ENCODE measurements around the gene FHIT.

Gene FHIT

DNA sequence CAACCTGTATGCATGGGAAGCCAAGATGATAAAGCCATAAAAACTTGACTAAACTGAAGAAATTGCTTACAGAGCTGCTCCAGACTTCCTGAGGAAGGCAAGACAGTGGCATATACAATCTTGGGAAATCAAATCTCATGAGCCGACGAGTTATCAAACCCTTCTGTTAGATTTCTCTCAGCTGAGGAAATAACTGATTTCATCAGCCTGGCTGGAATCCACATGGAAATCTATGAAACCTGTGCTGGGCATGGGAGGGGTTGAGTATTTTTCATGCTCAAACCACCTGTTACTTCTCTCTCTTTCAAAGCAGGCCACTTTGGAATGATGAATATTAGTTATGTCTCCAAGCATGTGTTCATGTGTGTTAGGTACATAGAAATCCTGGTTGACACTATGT is 727.7 kb downstream of the FHIT start:
- in situ Hi-C loops (cut with MboI; ENCODE audit: low sequenced_read_pairs), result no loop called here

DNA sequence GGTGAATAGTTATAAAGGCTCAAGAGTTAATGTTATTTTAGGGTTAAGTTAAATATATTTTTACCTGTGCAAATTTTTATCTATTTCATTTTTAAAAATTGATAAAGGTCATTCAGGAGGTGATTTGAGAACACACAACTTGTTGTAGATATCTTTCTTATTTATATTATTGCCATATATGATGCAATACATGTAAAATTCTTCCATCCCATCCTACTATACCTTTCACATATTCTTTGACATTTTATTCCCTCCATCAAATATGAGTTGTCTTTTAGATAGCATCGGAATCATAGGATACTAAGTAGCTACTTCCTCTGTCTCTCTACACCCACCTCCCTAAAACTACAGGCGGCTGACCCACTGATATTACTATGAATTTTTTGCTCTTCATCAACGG is 734.1 kb downstream of the FHIT start:
- in situ Hi-C loops (cut with MboI; ENCODE audit: low sequenced_read_pairs), result no loop called here

DNA sequence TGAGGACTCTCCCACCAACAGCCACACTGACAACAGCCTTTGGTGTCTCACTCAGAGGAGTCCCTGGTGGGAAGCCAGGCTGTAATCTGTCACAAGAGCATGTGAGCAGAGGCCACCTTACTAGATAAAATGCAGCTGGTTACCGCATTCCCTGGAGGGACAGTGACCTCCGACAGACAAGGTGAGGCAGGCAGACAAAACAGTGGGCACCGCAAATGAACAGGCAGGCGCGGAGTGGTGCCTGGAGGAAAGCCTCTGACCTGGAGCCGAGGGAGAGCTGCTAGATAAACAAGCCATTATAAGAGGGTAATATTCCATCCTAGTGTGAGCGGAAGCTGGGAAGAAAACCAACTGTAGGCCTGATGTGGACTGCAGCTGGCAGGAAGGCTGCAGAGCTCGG is 736.4 kb downstream of the FHIT start:
- in situ Hi-C loops (cut with MboI; ENCODE audit: low sequenced_read_pairs), result no loop called here

DNA sequence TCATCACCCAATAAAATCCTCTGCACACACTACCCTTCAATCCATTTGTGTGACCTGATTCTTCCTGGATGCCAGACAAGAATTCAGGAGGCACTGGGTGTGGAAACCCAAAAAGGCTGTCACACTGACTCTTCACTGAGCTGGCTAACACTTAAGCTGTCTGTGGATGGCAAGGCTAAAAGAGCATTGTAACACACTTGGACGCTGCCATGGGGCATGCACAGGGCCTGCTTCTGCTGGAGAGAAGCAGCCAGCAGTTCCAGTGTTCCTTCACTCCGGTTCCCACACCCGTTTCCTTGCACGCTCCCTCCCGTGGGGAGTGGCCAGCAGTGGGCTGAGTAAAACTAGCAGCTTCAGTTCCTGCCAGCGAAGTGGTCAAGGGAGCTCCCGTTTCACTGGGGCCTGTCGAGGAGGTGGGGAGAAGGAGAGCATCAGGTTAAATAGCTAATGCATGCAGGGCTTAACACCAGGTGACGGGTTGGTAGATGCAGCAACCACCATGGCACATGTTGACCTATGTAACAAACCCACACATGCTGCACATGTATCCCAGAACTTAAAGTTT is 737.1 kb downstream of the FHIT start:
- in situ Hi-C loops (cut with MboI; ENCODE audit: low sequenced_read_pairs), result no loop called here

DNA sequence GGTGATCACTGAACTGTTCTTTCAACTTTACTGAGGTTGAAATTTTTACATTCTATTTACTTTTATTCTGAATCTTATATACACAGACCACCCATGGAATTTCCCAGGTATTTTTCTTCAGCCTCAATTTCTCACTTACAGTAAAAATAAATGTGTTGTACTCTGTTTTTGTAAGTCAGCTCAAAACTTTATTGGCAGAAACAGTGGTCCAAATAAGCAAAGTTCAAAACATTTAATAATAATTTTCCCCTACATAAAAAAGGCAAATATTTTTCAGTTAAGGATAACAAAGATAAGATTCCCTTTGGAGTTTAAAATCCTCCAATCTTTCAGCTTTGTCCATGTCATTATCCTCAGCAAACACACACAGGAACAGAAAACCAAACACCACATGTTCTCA is 738.0 kb downstream of the FHIT start:
- in situ Hi-C loops (cut with MboI; ENCODE audit: low sequenced_read_pairs), result no loop called here

DNA sequence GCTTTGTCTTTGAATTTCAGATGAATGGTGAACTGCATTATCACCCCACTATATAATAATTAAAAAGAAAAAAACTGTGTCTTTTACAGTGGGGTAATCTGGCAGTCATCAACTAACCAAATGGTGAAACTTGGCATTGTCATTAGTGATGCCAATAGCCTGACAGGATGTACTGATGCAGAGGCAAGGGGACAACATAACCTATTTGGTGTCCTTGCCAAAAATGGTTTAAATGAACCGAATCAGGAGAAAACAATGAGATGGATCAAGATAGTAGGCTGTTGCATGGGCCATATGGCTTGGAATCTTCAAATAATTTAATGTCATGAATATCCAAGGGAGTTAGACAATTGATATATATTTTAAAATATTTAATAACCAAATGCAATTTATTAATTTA is 738.7 kb downstream of the FHIT start:
- in situ Hi-C loops (cut with MboI; ENCODE audit: low sequenced_read_pairs), result no loop called here

DNA sequence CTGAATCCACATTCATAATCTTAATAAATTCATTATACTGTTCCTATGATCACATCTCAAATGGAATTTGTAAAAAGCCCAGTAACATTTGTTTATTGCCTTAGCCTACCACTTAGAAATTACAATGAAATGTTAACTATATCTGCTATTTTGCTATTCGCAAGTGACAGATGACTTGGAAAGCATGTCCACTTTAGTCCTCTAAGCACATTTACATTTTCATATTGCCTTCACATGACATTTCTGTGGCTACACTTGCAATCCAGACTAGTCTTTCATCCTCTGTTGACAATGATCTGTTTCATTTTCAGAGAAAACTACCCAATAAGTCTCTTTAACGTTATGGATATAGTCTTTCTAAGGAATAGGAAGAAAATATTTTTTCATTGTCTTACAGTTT is 741.8 kb downstream of the FHIT start:
- in situ Hi-C loops (cut with MboI; ENCODE audit: low sequenced_read_pairs), result no loop called here

DNA sequence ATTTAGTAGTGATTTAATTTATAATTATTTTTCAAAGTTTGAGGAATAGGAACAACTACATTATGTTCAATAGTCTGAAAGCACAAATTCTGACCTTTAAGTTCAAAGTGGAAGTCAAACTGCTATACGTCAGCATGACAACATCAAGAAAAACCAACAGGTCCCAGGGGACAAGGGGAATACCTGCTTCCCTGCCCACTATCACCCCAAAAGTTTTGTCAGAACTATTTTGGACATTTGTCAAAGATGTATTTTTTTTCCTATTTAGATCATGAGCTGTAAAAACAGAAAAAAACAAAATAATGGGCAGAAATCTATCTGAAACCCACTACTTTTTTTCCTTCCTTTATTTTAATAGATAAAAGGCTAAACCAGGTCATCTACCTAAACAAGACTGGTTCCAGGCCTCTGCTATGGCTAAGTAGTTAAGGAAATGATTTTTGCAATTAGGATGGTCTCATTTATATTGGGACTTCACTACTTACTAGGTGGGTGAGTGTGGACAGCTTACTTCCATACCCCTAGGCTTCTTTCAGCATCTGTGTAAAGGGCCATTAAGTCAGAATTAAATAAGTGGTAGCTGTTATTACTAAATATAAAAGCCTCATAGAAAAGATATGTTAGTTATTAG is 746.3 kb downstream of the FHIT start:
- in situ Hi-C loops (cut with MboI; ENCODE audit: low sequenced_read_pairs), result no loop called here

DNA sequence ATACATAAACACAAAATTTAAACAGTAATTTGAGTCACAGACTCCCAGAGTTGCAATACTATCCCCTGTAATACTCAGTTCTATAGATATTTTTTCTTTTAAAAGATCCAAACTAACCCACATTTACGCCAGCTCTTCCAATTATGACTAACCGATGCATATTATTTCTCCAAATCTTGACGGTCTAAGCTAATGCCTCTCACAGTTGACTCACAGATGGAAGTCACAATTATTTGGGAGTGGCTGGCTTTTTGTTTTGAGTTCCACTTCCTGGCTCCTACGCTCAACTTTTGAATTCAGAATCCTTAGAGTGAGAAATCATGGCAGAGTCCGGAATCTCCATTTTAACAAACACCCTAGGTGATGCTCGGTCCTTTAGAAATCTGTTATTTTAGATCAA is 749.9 kb downstream of the FHIT start:
- in situ Hi-C loops (cut with MboI; ENCODE audit: low sequenced_read_pairs), result no loop called here

DNA sequence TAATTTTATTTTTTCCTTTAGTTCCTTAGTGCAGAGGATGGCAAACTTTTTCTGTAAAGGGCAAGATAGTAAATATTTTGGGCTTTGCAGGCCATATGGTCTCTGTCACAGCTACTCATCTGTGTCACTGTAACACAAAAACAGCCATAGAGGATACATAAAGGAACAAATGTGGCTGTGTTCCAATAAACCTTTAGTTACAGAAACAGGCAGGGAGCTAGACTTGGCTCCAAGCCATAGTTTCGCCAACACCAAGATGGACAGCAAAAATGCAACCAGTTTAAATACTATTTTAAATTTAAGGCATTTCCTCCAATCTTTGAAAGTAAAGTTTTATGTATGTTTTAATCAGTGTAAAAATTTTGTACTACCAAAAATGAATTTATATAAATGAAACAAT is 753.4 kb downstream of the FHIT start:
- in situ Hi-C loops (cut with MboI; ENCODE audit: low sequenced_read_pairs), result no loop called here

DNA sequence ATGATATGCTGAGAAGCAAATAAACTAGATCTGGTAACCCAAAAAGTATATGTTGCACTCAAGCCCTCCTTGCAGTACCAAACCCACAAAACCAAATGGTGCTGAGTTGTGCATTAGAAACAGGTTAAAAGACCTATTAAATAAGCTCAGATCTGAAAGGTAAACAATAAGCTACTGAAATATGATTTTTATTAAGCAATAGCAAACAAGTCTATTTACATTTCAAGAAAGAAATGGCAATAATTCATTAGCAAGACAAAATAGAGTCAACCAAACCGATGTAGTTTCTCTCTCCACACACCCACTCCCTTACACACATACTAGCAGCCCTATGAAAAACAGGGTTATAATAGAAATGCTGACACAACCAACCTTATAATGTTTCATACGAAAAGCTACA is 760.3 kb downstream of the FHIT start:
- in situ Hi-C loops (cut with MboI; ENCODE audit: low sequenced_read_pairs), result no loop called here

DNA sequence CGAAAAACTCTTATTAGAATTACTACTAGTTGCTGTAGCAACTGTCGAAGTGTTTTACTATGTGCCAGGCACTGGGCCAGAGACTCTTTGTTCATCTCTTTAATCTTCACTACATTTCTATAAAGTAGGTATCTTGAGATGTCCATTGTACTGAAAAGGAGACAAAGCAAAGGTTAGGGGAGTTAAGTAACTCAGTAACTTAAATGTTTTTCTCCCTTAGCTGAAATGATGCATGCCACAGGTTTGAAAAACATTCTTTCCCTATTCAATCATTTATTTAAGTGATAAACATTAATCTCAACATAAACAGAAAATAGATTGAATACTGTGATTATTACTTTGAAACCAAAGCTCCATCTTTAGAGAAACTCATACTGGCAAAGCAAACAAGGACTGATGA is 776.2 kb downstream of the FHIT start:
- in situ Hi-C loops (cut with MboI; ENCODE audit: low sequenced_read_pairs), result no loop called here

DNA sequence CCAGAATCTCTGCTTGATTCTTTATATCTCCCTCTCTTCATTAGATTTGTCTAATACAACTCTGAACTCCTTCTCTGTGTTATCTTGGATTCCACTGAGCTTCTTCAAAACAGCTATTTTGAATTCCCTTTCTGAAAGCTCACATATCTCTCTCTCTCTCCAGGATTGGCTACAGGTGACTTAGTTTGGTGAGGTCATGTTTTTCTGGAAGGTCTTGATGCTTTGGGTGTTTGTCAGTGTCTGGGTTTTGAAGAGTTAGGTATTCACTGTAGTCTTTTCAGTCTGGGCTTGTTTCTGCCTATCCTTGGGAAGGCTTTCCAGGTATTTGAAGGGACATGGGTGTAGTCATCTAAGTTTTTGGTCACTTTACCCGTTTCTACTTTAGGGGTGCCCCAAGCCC is 781.8 kb downstream of the FHIT start:
- in situ Hi-C loops (cut with MboI; ENCODE audit: low sequenced_read_pairs), result no loop called here

DNA sequence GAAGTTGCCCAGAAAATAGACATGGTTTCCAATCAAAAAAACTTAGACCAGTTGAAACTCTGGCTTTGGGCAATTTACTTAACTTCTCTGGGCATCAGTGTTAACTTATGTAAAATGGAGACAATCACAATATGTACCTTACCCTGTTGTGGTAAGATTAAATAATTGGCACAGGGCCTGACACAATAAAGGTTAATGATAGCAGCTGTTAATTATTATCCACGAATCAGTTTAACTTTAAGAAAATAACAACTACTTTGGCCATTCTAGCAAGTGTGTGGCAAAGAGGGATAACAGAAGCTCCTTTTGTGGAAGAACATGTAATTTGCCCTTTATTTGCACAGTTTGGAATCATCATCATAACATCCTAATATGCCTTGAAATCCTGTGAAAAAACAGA is 787.6 kb downstream of the FHIT start:
- in situ Hi-C loops (cut with MboI; ENCODE audit: low sequenced_read_pairs), result no loop called here

DNA sequence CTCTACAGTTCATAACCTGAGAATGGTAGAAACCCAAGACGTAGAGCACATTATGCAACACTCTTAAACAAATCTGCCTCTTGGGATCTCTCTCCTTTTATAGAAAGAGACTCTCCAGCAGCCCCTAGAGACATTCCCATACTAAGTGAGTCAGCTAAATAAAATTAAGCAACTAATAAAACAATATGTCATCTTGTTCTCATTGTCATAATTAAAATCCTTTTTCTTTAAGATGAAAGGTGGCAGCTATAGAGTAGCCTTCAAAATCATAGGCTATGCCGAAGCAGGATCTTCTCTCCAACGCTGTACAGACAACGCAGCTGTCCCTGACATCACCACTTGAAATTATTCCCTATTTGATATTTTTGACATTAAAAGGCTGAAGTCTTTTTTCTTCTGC is 790.0 kb downstream of the FHIT start:
- in situ Hi-C loops (cut with MboI; ENCODE audit: low sequenced_read_pairs), result no loop called here

DNA sequence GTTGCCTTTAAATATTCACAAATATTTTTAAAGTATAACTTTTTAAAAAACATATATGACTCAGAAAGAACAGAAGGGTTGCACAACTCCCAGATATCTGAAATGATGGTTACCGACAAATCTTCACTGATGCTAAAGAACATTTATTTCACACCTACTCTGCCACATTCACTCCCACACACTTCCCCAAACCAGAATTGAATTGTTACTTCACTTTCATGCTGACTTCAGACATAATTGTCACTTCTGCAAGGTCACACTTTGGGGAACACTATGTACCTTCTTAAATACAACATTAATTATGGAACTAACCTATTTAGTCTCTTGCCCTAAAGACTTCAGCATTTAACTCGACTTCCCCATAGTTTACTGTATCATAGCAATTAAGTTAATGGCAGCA is 795.1 kb downstream of the FHIT start:
- in situ Hi-C loops (cut with MboI; ENCODE audit: low sequenced_read_pairs), result no loop called here

DNA sequence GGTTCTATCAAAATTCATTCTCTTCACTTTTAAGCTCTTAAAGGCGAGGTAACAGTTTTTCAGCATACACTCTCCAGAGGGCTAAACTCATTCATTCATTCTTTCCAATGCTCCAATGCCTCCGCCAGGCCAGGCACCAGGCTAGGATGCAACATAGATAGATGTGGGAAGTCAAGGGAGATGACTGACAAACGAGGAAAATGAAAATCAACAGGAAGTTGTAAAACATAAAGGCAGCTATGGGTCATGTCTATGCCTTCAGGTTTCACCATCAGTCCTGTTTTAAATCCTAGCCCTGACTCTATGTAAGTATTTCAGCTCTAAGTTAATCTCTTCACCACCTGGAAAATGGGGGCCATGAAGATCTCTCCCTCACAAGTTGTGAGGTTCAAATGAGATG is 797.9 kb downstream of the FHIT start:
- in situ Hi-C loops (cut with MboI; ENCODE audit: low sequenced_read_pairs), result no loop called here

DNA sequence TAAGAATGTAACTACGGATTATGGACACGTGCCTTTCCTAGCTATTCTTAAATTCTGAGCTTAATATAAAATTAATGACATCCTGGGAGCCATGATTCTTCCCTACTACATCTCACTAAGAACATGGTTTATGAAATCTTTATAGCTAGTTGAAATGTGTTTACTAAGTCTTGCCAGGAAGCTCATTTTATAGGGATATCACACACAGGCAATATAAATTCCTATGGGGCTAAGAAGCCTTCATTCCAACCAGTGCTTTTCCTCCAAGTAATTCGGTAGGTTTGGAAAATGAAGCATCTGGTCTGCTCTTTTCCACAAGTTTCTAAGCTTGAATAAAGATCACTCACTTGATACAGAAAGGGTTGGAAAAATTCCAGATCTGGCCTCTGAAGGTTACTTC is 802.6 kb downstream of the FHIT start:
- in situ Hi-C loops (cut with MboI; ENCODE audit: low sequenced_read_pairs), result no loop called here

DNA sequence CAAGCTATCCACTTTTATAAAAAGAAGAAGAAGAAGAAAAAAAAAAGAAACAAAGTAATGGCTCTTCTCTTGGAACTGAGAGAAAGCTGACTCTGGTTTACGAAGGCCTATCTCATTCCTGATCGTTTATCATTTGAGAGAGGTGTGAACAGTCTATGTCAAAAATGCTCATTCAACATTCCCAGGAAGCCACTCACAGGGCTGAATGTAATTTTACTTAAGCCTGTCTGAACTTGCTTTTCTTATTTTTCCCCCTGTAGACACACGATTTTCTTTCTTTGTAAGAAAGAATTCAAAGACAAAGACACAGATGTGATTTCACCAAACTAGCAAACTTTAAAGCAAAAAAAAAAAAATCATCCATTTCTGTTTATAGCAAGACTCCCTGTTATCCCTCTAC is 805.8 kb downstream of the FHIT start:
- in situ Hi-C loops (cut with MboI; ENCODE audit: low sequenced_read_pairs), result no loop called here

DNA sequence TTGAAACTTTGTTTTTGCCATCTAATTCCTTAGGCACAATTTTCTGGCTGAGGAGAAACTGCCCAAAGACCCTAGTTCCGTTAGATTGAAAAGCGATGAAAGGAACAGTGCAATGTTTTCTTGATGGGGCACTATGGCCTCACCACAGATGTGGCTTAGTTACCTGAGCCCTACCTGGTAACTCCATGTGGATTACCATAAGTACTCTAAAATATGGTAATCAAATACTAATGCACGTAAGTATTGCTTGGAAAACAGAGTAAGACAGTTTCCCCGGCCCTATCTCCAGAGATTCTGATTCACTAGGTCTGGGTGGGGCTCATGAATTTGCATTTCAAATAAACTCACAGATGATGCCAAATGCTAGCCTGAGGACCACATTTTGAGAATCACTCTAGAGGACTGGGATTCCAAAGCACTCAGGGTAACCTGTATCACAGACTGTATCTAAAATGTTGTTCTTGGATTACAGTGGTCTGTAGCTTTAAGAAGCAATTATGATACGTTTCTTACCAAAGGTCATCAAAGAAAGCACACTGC is 806.3 kb downstream of the FHIT start:
- in situ Hi-C loops (cut with MboI; ENCODE audit: low sequenced_read_pairs), result no loop called here

DNA sequence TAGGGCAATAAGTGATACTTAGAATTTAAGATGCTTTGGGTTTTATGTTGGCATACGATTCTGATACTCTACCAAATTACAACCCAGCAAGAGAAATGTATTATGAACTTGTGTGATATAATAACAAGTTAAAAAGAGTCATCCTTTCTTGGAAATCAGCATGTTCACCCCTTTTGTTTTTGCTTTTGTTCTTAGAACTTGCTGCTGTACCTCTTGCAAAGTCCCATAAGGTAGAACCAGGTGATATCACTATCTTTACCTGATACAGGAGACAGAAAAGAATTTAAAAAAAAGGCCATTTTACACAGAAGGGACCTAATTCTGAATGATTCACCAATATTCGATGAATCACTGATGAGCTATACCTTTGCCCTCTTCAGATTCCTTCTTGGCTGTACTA is 810.4 kb downstream of the FHIT start:
- in situ Hi-C loops (cut with MboI; ENCODE audit: low sequenced_read_pairs), result no loop called here

DNA sequence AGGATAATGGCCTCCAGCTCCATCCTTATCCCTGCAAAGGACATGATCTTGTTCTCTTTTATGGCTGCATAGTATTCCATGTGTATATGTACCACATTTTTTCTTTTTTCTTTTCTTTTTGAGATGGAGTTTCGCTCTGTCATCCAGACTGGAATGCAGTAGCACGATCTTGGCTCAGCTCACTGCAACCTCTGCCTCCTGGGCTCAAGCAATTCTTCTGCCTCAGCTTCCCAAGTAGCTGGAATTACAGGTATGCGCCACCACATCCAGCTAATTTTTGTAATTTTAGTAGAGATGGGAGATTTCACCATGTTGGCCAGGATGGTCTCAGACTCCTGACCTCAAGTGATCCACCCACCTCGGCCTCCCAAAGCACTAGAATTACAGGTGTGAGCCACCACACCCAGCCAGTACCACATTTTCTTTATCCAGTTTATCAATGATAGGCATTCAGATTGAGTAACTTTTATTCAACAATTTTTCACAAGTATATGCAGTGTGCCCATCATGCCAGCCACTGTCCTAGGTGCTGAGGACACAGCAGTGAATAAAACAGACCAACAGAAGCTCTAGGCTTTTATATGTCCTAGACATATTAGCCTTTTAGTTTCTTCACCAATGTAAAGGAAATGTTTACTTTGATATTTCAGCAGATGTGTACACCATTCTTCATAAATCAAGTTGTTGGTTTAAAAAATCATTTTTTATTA is 815.2 kb downstream of the FHIT start:
- in situ Hi-C loops (cut with MboI; ENCODE audit: low sequenced_read_pairs), result no loop called here

All from HL-60/S4 treated with retinoic acid at 250 ng/mL for 4 days and 3 days (cell line).